Naive thymus-derived CD8-positive, alpha-beta T cell (primary cell): Measurements from ENCODE around the gene POU2AF3. TPM values are rescaled to one million over a fixed set of nuclear protein-coding genes. Genes with fewer than 3 reads are reported as not detected.
"Not testable (repeated sequence)": the region's sequence is repeated elsewhere in the genome, so short reads cannot be mapped to it uniquely, and the experiment has no call there.

ENCODE experiments used
- ATAC-seq, 2 donors: fragments of 150-1000 bp; cut with Tn5 transposase in 1 of 2; sonication (Bioruptor Pico), chemical (Tn5 transposase) in 1 of 2; 1 replicate in 1 of 2; 2 replicates in 1 of 2; pipeline ENCODE4 v1.10.0; 2021; ENCODE audit warnings: mild to moderate bottlenecking in 2 of 2, moderate library complexity in 2 of 2
- POLR2A ChIA-PET: fragments of 350-600 bp; sonication (Branson Sonifier 250); formaldehyde crosslinking; loops from one replicate; lab custom pipeline; 2021; ENCODE audit warnings: antibody characterized with exemption; lab: Charles Lee
- DNase-seq, 10 donors: peaks; one replicate each; pipeline versions ENCODE4 v3.0.0 to v3.0.0-alpha.2; 2020 to 2022
- H3K27ac Mint-ChIP-seq, 10 donors: one replicate each; pipeline ENCODE4 v1.8.0; 2020 to 2022; ENCODE audit warnings: mild to moderate bottlenecking in 10 of 10, mixed read lengths in 10 of 10, moderate library complexity in 4 of 10, inconsistent platforms in 1 of 10
- H3K27me3 Mint-ChIP-seq, 5 donors: one replicate each; pipeline ENCODE4 v1.8.0; 2021 to 2022; ENCODE audit warnings: mixed read lengths in 5 of 5
- H3K36me3 Mint-ChIP-seq, 3 donors: one replicate each; pipeline ENCODE4 v1.8.0; 2020 to 2022; ENCODE audit warnings: mixed read lengths in 3 of 3, mild to moderate bottlenecking in 2 of 3, inconsistent platforms in 1 of 3
- H3K4me1 Mint-ChIP-seq, 4 donors: one replicate each; pipeline ENCODE4 v1.8.0; 2021 to 2022; ENCODE audit warnings: mixed read lengths in 4 of 4
- H3K4me3 Mint-ChIP-seq, 10 donors: one replicate each; pipeline ENCODE4 v1.8.0; 2020 to 2022; ENCODE audit warnings: mild to moderate bottlenecking in 10 of 10, mixed read lengths in 10 of 10, moderate library complexity in 6 of 10, inconsistent platforms in 1 of 10
- H3K9me3 Mint-ChIP-seq, 9 donors: one replicate each; pipeline ENCODE4 v1.8.0; 2020 to 2022; ENCODE audit warnings: mixed read lengths in 9 of 9, mild to moderate bottlenecking in 3 of 9, inconsistent platforms in 1 of 9, moderate library complexity in 1 of 9
- polyA plus RNA-seq, 3 donors: library from polyadenylated mRNA; unstranded; fragments of 300-500 nt; fragmentation: Illumina TruSeq; gene quantifications; one replicate each; pipeline ENCODE4 v1.2.3, GENCODE V29; 2021
- total RNA-seq, 8 experiments: library from RNA in 2 of 8; stranded (reverse) in 2 of 8; gene quantifications; one replicate each; pipeline ENCODE4 v1.2.3 and lab custom pipeline; 2021 to 2026

POU2AF3 gene
- total and polyA plus RNA-seq, 5 experiments from 2014 or later = not detected

- Mint-ChIP-seq H3K4me1 (peaks cover 0 to 2% (median 0%) of the 10 kb centered on the region in 4 donors), H3K9me3 (no peaks in the 10 kb centered on the region), H3K36me3 (no peaks in the 10 kb centered on the region), H3K27me3 (peaks cover 0 to 3% (median 0%) of the 10 kb centered on the region in 5 donors), H3K27ac (no peak overlapping the region), H3K4me3 (no peak overlapping the region)
- POLR2A ChIA-PET = interaction anchor here (0.7 to 1.1 kb wide), 2 partner anchors 11 to 164 kb away, joined by 4 to 5 read pairs; no protein-coding TSS in a partner anchor
- DNase-seq (no peak), ATAC-seq (no peak)
Observed at GRCh38 chr11:111282562-111283075, 15.7 kb upstream of the POU2AF3 start.

DNA sequence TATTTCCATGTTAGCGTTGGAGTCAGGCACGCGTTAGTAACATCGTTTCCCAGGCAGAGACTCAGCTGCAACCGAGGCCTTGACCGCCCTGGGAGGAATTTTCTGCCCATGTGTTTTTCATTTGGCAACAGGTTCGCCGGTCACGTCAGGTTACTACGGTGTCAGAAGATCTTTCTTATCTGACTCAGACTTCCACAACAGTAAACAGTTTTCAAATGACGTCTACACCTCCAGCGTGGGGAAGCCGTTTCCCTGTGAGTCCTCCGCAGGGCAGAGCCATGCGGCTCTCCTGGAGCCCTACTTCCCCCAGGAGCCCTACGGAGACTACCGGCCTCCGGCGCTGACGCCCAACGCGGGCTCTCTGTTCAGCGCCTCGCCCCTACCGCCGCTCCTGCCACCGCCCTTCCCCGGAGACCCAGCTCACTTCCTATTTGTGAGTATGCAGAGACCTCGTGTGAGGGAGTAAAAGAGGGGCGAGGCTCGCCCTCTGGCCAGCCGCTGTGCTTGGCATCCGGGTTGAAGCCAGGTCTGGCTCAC, 14.3 kb upstream of the POU2AF3 start:
- H3K4me3 Mint-ChIP-seq = no peak overlapping the region
- peaks cover 0 to 2% (median 0%) of the 10 kb centered on the region in 4 donors for H3K4me1 Mint-ChIP-seq
- no peak for DNase-seq
- H3K27ac Mint-ChIP-seq = no peak overlapping the region
- peaks cover 0 to 3% (median 0%) of the 10 kb centered on the region in 5 donors for H3K27me3 Mint-ChIP-seq
- no peaks in the 10 kb centered on the region for H3K9me3 Mint-ChIP-seq
- no peak for ATAC-seq
- POLR2A ChIA-PET = no interaction called here
- no peaks in the 10 kb centered on the region for H3K36me3 Mint-ChIP-seq

DNA sequence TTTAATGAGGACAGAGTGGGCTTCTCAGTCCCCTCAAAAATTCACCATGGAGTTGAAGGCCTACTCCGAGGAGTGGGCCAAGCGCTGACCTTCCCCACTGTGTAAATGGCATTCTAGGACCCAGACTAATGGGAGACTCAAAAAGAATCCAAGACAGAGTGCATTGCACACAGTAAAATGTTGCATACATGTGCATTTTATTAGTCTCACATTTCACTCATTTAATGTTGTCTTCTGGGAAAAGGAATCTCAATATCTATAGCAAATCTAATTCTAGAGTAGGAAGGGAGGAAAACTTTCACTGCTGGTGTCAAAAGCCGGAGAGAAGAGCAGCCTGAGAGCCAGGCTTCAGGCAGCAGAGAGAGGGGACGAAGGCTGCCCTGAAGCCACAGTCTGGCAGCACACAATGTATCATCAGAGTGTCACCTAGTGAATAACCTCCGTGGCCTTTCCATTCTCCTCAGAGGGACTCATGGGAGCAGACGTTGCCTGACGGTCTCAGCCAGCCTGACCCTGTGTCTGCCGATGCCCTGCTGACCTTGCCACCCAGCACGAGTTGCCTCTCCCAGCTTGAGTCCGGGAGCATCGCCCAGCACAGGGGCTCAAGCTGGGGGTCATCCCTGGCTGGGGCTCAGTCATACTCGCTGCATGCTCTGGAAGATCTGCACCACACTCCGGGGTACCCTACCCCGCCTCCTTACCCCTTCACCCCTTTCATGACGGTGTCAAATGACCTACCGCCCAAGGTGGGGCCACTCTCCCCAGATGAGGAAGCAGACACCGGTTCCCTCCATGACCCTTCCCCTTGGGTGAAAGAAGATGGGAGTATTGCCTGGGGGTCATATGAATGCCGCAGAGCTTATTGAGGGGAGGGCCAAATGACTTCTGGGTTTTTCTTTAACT, 12.9 kb upstream of the POU2AF3 start:
- H3K4me3 Mint-ChIP-seq = no peak overlapping the region
- POLR2A ChIA-PET = no interaction called here
- peaks cover 0 to 3% (median 0%) of the 10 kb centered on the region in 5 donors for H3K27me3 Mint-ChIP-seq
- no peaks in the 10 kb centered on the region for H3K9me3 Mint-ChIP-seq
- H3K4me1 Mint-ChIP-seq = peaks cover 0 to 2% (median 0%) of the 10 kb centered on the region in 4 donors
- no peaks in the 10 kb centered on the region for H3K36me3 Mint-ChIP-seq
- ATAC-seq (no peak), DNase-seq (no peak)
- H3K27ac Mint-ChIP-seq = no peak overlapping the region

DNA sequence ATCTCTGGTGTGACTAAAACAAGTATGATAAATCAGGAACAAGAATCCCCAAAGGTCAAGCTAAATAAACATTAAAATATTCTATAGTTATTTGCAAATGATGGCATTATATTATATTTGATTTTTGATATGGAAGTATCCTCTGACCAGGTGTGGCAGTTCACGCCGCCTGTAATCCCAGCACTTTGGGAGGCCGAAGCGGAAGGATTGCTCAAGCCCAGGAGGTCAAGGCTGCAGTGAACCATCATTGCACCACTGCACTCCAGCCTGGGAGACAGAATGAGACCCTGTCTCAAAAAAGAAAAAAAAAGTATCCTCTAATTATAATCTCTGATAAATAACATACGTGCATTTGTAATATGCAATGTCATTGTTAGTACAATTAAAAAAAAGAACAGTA, 6.6 kb upstream of the POU2AF3 start:
- H3K9me3 Mint-ChIP-seq = no peaks in the 10 kb centered on the region
- no peak overlapping the region for H3K4me3 Mint-ChIP-seq
- no peak overlapping the region for H3K27ac Mint-ChIP-seq
- H3K27me3 Mint-ChIP-seq = peaks cover 0 to 3% (median 0%) of the 10 kb centered on the region in 5 donors
- DNase-seq = no peak
- H3K36me3 Mint-ChIP-seq = no peaks in the 10 kb centered on the region
- no peak for ATAC-seq
- POLR2A ChIA-PET = no interaction called here
- H3K4me1 Mint-ChIP-seq = no peaks in the 10 kb centered on the region

GRCh38 chr11:111292408-111292807, 5.9 kb upstream of the POU2AF3 start:
- DNase-seq, H3K4me1 Mint-ChIP-seq, POLR2A ChIA-PET, H3K36me3 Mint-ChIP-seq, H3K9me3 Mint-ChIP-seq, H3K4me3 Mint-ChIP-seq, H3K27ac Mint-ChIP-seq, H3K27me3 Mint-ChIP-seq, ATAC-seq: not testable (repeated sequence)

GRCh38 chr11:111296196-111296595, 2.1 kb upstream of the POU2AF3 start:
- Mint-ChIP-seq H3K4me3 (no peak overlapping the region), H3K9me3 (no peaks in the 10 kb centered on the region), H3K36me3 (no peaks in the 10 kb centered on the region), H3K27ac (no peak overlapping the region), H3K4me1 (peaks cover 0 to 3% (median 2%) of the 10 kb centered on the region in 4 donors), H3K27me3 (peaks cover 9 to 31% (median 23%) of the 10 kb centered on the region in 5 donors)
- ATAC-seq (no peak), DNase-seq (no peak)
- POLR2A ChIA-PET = no interaction called here

DNA sequence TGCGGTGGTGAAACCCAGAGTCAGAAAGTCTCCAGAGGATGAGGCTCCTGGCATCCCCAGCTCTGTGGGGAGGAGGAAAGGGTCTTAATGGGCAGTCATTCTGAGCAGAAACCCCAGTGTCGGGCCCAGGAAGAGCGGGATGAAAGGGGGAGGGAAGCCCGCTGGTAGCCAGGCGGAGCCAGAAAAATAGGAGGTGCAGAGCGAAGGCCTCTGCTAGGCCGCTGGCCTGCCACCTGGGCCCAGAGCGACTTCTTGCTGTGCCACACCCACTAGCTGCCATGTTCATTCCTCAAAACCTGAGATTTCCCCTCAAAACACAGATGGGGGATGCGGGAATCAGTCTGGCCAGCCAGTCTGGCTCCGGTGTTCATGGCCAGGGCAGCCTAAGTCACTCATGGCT, 650 bp upstream of the POU2AF3 start:
- no peak overlapping the region for H3K27ac Mint-ChIP-seq
- no peaks in the 10 kb centered on the region for H3K9me3 Mint-ChIP-seq
- H3K36me3 Mint-ChIP-seq = no peaks in the 10 kb centered on the region
- peak overlapping the region in 5 of 10 donors; percentile 15 to 63 (median 37) for H3K4me3 Mint-ChIP-seq
- H3K27me3 Mint-ChIP-seq = peaks cover 9 to 39% (median 23%) of the 10 kb centered on the region in 5 donors
- peaks cover 0 to 3% (median 2%) of the 10 kb centered on the region in 4 donors for H3K4me1 Mint-ChIP-seq
- POLR2A ChIA-PET = no interaction called here
- DNase-seq (no peak), ATAC-seq (no peak)

DNA sequence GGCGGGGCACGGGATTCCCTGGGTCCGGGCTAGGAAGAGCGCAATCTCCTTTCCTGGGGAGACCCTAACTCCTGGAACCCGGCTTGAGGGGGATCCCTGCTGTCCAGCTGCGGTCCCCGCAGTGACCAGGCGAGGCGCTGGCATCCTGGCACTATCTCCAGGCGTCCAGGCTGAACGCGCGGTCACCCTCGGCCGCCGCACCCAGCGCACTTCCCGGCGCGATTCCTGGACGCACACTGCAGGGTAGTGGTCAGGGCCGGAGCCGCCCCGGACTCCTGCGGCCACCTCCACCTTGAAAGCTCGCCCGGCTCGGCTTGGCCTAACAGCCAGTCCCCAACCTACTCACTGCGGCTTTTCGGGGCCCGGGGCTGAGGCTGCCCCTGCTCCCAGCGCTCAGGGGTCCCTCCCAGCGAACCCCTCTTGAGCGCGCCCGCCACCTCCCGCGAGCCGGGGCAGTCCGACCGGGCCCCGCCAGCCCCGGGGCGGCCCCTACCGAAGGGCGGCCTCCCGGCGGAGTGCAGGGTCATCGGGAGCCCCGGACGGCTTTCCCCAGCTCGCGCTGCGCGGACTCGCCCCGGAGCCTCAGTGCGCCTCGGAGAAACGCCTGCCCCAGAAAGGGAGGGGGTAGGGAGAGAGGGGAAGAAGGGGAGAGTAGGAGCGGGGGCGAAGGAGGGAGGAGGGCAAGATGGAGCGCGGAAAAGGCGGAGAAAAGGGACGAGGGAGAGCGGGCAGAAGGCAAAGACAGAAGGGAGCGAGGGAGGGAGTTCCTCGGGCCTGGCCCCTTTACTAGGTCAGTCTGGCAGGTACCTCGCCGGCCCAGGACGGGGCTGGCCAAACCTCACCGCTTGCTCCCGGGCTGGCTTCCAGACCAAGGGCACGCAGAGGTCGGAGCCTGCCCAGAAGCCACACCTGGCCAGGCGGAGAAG, 1.0 kb downstream of the POU2AF3 start:
- Mint-ChIP-seq H3K9me3 (no peaks in the 10 kb centered on the region), H3K4me1 (peaks cover 0 to 3% (median 2%) of the 10 kb centered on the region in 4 donors), H3K27ac (no peak overlapping the region), H3K36me3 (no peaks in the 10 kb centered on the region), H3K27me3 (peaks cover 9 to 46% (median 23%) of the 10 kb centered on the region in 5 donors), H3K4me3 (peak overlapping the region in 5 of 10 donors; percentile 13 to 50 (median 32))
- DNase-seq (no peak), ATAC-seq (peak in 1 of 2 donors; percentile 30)
- POLR2A ChIA-PET = no interaction called here

DNA sequence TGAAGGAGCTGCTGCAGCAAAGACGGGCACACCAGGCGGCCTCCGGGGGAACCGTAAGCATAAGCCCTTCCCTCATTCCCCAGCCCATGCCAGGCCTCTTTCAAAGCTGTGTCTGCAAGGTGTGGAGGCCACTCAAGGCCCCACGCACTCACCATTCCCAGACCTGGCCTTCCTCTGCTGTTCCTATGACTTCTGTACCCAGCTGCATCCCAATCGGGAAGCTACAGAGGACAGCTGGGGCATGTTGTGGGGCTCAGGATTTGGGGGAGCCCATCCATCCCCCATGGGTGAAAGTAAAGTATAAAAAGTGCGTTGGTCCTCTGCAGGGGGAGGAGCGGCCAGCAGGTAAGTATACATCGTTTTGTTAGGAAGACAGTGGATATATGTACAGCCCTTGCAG, 2.2 kb downstream of the POU2AF3 start:
- H3K4me3 Mint-ChIP-seq = peak overlapping the region in 2 of 10 donors; percentile 47 to 51
- POLR2A ChIA-PET = interaction anchor here (0.5 kb wide), 1 partner anchor 1855 kb away, joined by 3 read pairs; no protein-coding TSS in a partner anchor
- no peaks in the 10 kb centered on the region for H3K36me3 Mint-ChIP-seq
- H3K4me1 Mint-ChIP-seq = peaks cover 0 to 3% (median 2%) of the 10 kb centered on the region in 4 donors
- peaks cover 14 to 49% (median 28%) of the 10 kb centered on the region in 5 donors for H3K27me3 Mint-ChIP-seq
- no peaks in the 10 kb centered on the region for H3K9me3 Mint-ChIP-seq
- ATAC-seq (no peak), DNase-seq (no peak)
- no peak overlapping the region for H3K27ac Mint-ChIP-seq

DNA sequence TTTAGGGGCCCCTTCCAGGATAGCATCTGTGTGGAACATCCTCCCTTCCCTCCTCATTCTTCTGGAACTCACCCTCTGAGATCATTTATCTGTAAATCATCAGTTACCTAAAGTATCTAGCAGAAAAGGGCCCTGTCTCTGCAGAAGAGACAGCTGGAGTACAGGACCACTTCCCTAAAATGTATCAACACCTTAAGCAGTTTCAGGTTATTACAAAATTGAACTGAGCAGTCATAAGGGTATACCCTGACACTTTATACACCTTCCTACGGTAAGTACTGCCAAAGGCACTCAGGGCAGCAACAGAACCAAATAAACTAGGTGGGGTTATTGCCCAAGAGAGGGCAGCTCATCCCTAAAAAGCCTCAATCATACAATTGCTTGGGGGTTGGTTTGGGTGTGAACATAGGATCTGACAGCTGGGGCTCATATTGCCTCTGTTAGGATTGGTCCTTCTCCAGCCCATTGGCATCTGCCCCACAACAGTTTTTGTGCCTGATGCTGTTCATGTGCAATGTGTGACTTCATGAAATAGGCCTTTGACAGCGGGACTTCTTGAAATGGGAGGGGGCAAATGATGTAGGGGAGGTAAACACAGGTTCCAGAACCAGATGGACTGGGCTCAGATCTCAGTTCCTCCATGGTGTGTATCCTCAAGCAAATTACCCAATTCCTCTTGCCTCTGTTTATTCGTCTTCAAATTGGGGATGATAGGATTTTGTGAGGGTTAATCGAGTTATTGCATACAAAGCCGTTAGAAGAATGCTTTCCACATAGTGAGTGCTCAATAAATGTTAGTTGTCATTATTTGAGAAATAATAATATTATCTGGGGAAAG, 2.9 kb downstream of the POU2AF3 start:
- ATAC-seq (no peak), DNase-seq (no peak)
- H3K36me3 Mint-ChIP-seq = no peaks in the 10 kb centered on the region
- POLR2A ChIA-PET = interaction anchor here (0.5 kb wide), 1 partner anchor 1856 kb away, joined by 3 read pairs; no protein-coding TSS in a partner anchor
- H3K4me1 Mint-ChIP-seq = peaks cover 0 to 3% (median 2%) of the 10 kb centered on the region in 4 donors
- no peak overlapping the region for H3K27ac Mint-ChIP-seq
- no peaks in the 10 kb centered on the region for H3K9me3 Mint-ChIP-seq
- H3K27me3 Mint-ChIP-seq = peaks cover 14 to 55% (median 32%) of the 10 kb centered on the region in 5 donors
- peak overlapping the region in 2 of 10 donors; percentile 41 to 53 for H3K4me3 Mint-ChIP-seq

DNA sequence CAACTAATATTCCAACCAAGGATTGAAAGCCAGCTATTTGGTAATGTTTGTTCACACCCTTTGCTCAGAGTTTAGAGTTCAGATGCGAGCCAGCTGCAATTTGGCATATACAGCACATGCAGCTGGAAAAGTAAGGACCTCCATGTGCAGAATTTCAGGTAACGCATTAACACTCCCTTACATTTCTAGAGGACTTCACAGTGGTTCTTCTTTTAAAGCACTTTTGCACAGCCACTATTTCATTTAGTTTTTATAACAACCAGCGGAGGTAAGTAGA, 3.4 kb downstream of the POU2AF3 start:
- no peak overlapping the region for H3K27ac Mint-ChIP-seq
- H3K9me3 Mint-ChIP-seq = no peaks in the 10 kb centered on the region
- ATAC-seq (no peak), DNase-seq (no peak)
- peaks cover 0 to 3% (median 2%) of the 10 kb centered on the region in 4 donors for H3K4me1 Mint-ChIP-seq
- H3K27me3 Mint-ChIP-seq = peaks cover 11 to 61% (median 33%) of the 10 kb centered on the region in 5 donors
- no peaks in the 10 kb centered on the region for H3K36me3 Mint-ChIP-seq
- no peak overlapping the region for H3K4me3 Mint-ChIP-seq
- POLR2A ChIA-PET = no interaction called here
